ENCODE results near the gene KCTD11. TPM values are rescaled to one million over a fixed set of nuclear protein-coding genes. Genes with fewer than 3 reads are reported as not detected.

Gene KCTD11
- polyA plus RNA-seq, 1 experiment = 12.1 TPM

GRCh38 chr17:7313088-7313889 is 38.7 kb upstream of the KCTD11 start:
- POLR2A ChIA-PET = interaction anchor here (1.6 to 3.6 kb wide), 2 partner anchors 16 to 32 kb away, joined by 5 to 17 read pairs; partner anchors contain the start of genes NEURL4 and SLC2A4
- DNase-seq (ENCODE audit: low read depth, low spot score) = no peak

GRCh38 chr17:7313890-7314718 is 37.9 kb upstream of the KCTD11 start:
- Histone ChIP-seq H3K27me3 (ENCODE audit: control insufficient read depth, insufficient read depth, low read length) (no peaks in the 10 kb centered on the region), H3K4me3 (ENCODE audit: low read depth, low read length) (peak overlapping the region; percentile 86), H3K27ac (ENCODE audit: low read depth, low read length) (peak overlapping the region; percentile 65), H3K9me3 (ENCODE audit: control insufficient read depth, insufficient read depth, low read length) (peaks cover 2% of the 10 kb centered on the region; the same call in 1 of the 2 replicates)
- CTCF ChIA-PET = interaction anchor here (0.8 to 2.1 kb wide), 2 partner anchors 11 to 34 kb away, joined by 3 to 8 read pairs; no protein-coding TSS in a partner anchor
- POLR2A ChIA-PET = interaction anchor here (1.6 to 3.6 kb wide), 2 partner anchors 16 to 33 kb away, joined by 5 to 17 read pairs; partner anchors contain the start of genes NEURL4 and SLC2A4
- no peak for DNase-seq (ENCODE audit: low read depth, low spot score)
- TF ChIP-seq CTCF (IDR thresholded peaks at IDR 0.05; ENCODE audit: low read depth, low read length) = no peak

More at GRCh38 chr17:7313088-7313889, 38.7 kb upstream of the KCTD11 start:
- CTCF ChIA-PET = interaction anchor here (0.6 to 2.1 kb wide), 4 partner anchors 10 to 247 kb away, joined by 3 to 8 read pairs (median 4); no protein-coding TSS in a partner anchor
- peaks cover 5% of the 10 kb centered on the region; the same call in 1 of the 2 replicates for H3K9me3 ChIP-seq (ENCODE audit: control insufficient read depth, insufficient read depth, low read length)
- H3K4me3 ChIP-seq (ENCODE audit: low read depth, low read length) = no peak overlapping the region
- no peaks in the 10 kb centered on the region for H3K27me3 ChIP-seq (ENCODE audit: control insufficient read depth, insufficient read depth, low read length)
- H3K27ac ChIP-seq (ENCODE audit: low read depth, low read length) = peak overlapping the region; percentile 11
- TF ChIP-seq CTCF (IDR thresholded peaks at IDR 0.05; ENCODE audit: low read depth, low read length) = no peak; the same call in 1 of the 2 replicates

- Histone ChIP-seq H3K4me3 (ENCODE audit: low read depth, low read length) (peak within 1 kb of the TSS; percentile 86), H3K27me3 (ENCODE audit: control insufficient read depth, insufficient read depth, low read length) (no peaks in the 10 kb centered on the region), H3K27ac (ENCODE audit: low read depth, low read length) (peak within 1 kb of the TSS; percentile 65), H3K9me3 (ENCODE audit: control insufficient read depth, insufficient read depth, low read length) (peaks cover 2% of the 10 kb centered on the region; the same call in 1 of the 2 replicates)
- ChIA-PET CTCF (interaction anchor here (0.9 to 2.1 kb wide), 3 partner anchors 8 to 18 kb away, joined by 3 to 8 read pairs (median 3); no protein-coding TSS in a partner anchor), POLR2A (interaction anchor here (3.6 kb wide), 1 partner anchor 15 kb away, joined by 17 read pairs; the partner anchor contains the start of gene NEURL4)
- no peak for DNase-seq (ENCODE audit: low read depth, low spot score)
- no peak for TF ChIP-seq CTCF (IDR thresholded peaks at IDR 0.05; ENCODE audit: low read depth, low read length)
These were observed 37.0 kb upstream of the KCTD11 start, which contains the start of gene GPS2 for GRCh38 chr17:7314719-7315569. TSS of gene GPS2 (minus strand) at chr17:7315360. CDS start at chr17:7315052, 308 bp downstream.

GRCh38 chr17:7315570-7316235 is 36.3 kb upstream of the KCTD11 start:
- H3K4me3 ChIP-seq (ENCODE audit: low read depth, low read length) = peak overlapping the region; percentile 86
- no peak for DNase-seq (ENCODE audit: low read depth, low spot score)
- H3K27ac ChIP-seq (ENCODE audit: low read depth, low read length) = peak overlapping the region; percentile 53
- POLR2A ChIA-PET = interaction anchor here (3.6 kb wide), 1 partner anchor 14 kb away, joined by 17 read pairs; the partner anchor contains the start of gene NEURL4
- H3K9me3 ChIP-seq (ENCODE audit: control insufficient read depth, insufficient read depth, low read length) = peaks cover 2% of the 10 kb centered on the region; the same call in 1 of the 2 replicates
- CTCF ChIA-PET = interaction anchor here (0.9 to 1.2 kb wide), 2 partner anchors 8 to 19 kb away, joined by 3 read pairs; no protein-coding TSS in a partner anchor
- TF ChIP-seq CTCF (IDR thresholded peaks at IDR 0.05; ENCODE audit: low read depth, low read length) = no peak
- no peaks in the 10 kb centered on the region for H3K27me3 ChIP-seq (ENCODE audit: control insufficient read depth, insufficient read depth, low read length)

Measured in AG04450 (cell line).